ENCODE data around the gene SPTSSB.
A peak's percentile ranks its signal among the peaks of the same experiment; 100 is the strongest.

DNA sequence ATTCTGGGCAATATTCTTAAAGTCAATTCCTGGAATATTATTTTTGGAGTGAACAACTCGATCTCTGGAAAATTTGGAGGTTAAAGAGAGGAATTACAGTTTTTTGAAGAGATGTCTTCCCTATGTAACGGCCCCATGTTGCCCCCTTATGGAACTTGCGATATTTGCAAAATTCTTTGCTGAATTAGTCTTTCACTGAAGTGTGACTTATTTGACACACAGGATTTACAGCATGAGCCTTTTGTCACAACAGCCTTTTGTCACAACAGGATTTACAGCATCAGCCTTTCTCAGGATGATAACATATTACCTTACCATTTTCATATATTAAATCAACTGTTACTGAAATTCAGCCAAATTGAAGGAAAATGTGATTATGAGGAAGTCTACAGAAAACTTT is 37.8 kb upstream of the SPTSSB start:
- TF ChIP-seq, protein P1, sequence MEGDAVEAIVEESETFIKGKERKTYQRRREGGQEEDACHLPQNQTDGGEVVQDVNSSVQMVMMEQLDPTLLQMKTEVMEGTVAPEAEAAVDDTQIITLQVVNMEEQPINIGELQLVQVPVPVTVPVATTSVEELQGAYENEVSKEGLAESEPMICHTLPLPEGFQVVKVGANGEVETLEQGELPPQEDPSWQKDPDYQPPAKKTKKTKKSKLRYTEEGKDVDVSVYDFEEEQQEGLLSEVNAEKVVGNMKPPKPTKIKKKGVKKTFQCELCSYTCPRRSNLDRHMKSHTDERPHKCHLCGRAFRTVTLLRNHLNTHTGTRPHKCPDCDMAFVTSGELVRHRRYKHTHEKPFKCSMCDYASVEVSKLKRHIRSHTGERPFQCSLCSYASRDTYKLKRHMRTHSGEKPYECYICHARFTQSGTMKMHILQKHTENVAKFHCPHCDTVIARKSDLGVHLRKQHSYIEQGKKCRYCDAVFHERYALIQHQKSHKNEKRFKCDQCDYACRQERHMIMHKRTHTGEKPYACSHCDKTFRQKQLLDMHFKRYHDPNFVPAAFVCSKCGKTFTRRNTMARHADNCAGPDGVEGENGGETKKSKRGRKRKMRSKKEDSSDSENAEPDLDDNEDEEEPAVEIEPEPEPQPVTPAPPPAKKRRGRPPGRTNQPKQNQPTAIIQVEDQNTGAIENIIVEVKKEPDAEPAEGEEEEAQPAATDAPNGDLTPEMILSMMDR (IDR thresholded peaks at IDR 0.05) = peak in 2 of 3 experiments; percentile 24 to 34
- TF ChIP-seq POLR2A (IDR thresholded peaks at IDR 0.05) = no peak
